HEK293 (cell line): ENCODE results near the gene ITGA11.

Experiments used
- CTCF ChIA-PET: fragments of 350-600 bp; formaldehyde crosslinking; extraction: SDS; loops from one replicate; lab custom pipeline; 2021; ENCODE audit warnings: antibody characterized with exemption; lab: Yijun Ruan, JAX
- POLR2A ChIA-PET: fragments of 300-600 bp; formaldehyde crosslinking; extraction: SDS; loops from one replicate; lab custom pipeline; 2020; ENCODE audit warnings: antibody characterized with exemption, inconsistent platforms; lab: Yijun Ruan, JAX
- H3K27ac ChIP-seq: fragments of 200-500 bp; sonication (Bioruptor generic); 2 replicates; pipeline ENCODE4 v1.5.1; 2014; ENCODE audit warnings: low read depth, low read length, control low read depth, inconsistent platforms; ENCODE audit errors: extremely low read depth
- H3K36me3 ChIP-seq, 2 experiments: fragments of 200-500 bp in 1 of 2; sonication (Bioruptor generic) in 1 of 2; 1 replicate in 1 of 2; 2 replicates in 1 of 2; pipeline ENCODE4 v1.5.1; 2014 to 2017; ENCODE audit warnings: inconsistent platforms in 2 of 2, low read length in 2 of 2; ENCODE audit not compliant: control insufficient read depth in 2 of 2, insufficient read depth in 1 of 2
- H3K4me1 ChIP-seq: fragments of 200-500 bp; sonication (Bioruptor generic); 2 replicates; pipeline ENCODE4 v1.5.1; 2014; ENCODE audit warnings: mild to moderate bottlenecking, low read length, inconsistent platforms; ENCODE audit not compliant: control insufficient read depth, insufficient read depth
- H3K4me3 ChIP-seq: 2 replicates; pipeline ENCODE4 v1.5.1; 2011; ENCODE audit warnings: low read depth, mild to moderate bottlenecking, control low read depth, low read length, moderate library complexity
- H3K9me3 ChIP-seq: fragments of 200-500 bp; sonication (Bioruptor generic); 2 replicates; pipeline ENCODE4 v1.5.1; 2014; ENCODE audit warnings: low read depth, low read length, inconsistent platforms; ENCODE audit not compliant: control insufficient read depth, insufficient read depth
- EGR2 ChIP-seq: fragments of 450-650 bp; formaldehyde crosslinking; IDR thresholded peaks from 2 replicates; pipeline ENCODE4 v1.5.1; 2016; ENCODE audit warnings: low read depth, missing biosample characterization, missing genetic modification characterization
- IKZF3 ChIP-seq: fragments of 450-650 bp; IDR thresholded peaks from 2 replicates; pipeline ENCODE4 v1.5.0; 2018; ENCODE audit warnings: missing biosample characterization, mild to moderate bottlenecking, missing genetic modification characterization, moderate library complexity
- KLF8 ChIP-seq: fragments of 450-650 bp; formaldehyde crosslinking; IDR thresholded peaks from 2 replicates; pipeline ENCODE4 v1.5.1; 2016; ENCODE audit warnings: missing biosample characterization, missing genetic modification characterization
- KLF9 ChIP-seq: fragments of 450-650 bp; formaldehyde crosslinking; IDR thresholded peaks from 2 replicates; pipeline ENCODE4 v1.5.1; 2016; ENCODE audit warnings: missing biosample characterization, missing genetic modification characterization, low read depth
- MZF1 ChIP-seq: fragments of 450-650 bp; formaldehyde crosslinking; IDR thresholded peaks from 2 replicates; pipeline ENCODE4 v1.5.1; 2017; ENCODE audit warnings: missing biosample characterization, missing genetic modification characterization, borderline replicate concordance
- REPIN1 ChIP-seq: fragments of 450-650 bp; formaldehyde crosslinking; IDR thresholded peaks from 2 replicates; pipeline ENCODE4 v1.5.1; 2017; ENCODE audit warnings: missing biosample characterization, missing genetic modification characterization, low read depth
- SETDB1 ChIP-seq: IDR thresholded peaks from one replicate; pipeline ENCODE4 v1.6.1; 2017; ENCODE audit warnings: mild to moderate bottlenecking, low read length, moderate library complexity, mixed read lengths; ENCODE audit not compliant: insufficient read length
- TRIM28 ChIP-seq: IDR thresholded peaks from 2 replicates; pipeline ENCODE4 v1.6.1; 2011; ENCODE audit warnings: low read length, control low read depth, borderline replicate concordance
- ZBTB17 ChIP-seq: fragments of 450-650 bp; formaldehyde crosslinking; IDR thresholded peaks from 2 replicates; pipeline ENCODE4 v1.5.1; 2016; ENCODE audit warnings: missing biosample characterization, missing genetic modification characterization
- ZFHX2 ChIP-seq: fragments of 450-650 bp; formaldehyde crosslinking; conservative IDR thresholded peaks from 2 replicates; pipeline ENCODE4 v1.5.1; 2016; ENCODE audit warnings: missing biosample characterization, missing genetic modification characterization
- ZIC2 ChIP-seq: fragments of 450-650 bp; formaldehyde crosslinking; IDR thresholded peaks from 2 replicates; pipeline ENCODE4 v1.5.1; 2016; ENCODE audit warnings: missing biosample characterization, missing genetic modification characterization
- ZNF133 ChIP-seq: fragments of 450-650 bp; formaldehyde crosslinking; IDR thresholded peaks from 2 replicates; pipeline ENCODE4 v1.5.1; 2016; ENCODE audit warnings: missing biosample characterization, missing genetic modification characterization
- ZNF148 ChIP-seq: fragments of 450-650 bp; formaldehyde crosslinking; IDR thresholded peaks from 2 replicates; pipeline ENCODE4 v1.5.0; 2017; ENCODE audit warnings: missing biosample characterization, missing genetic modification characterization, borderline replicate concordance
- ZNF211 ChIP-seq: fragments of 450-650 bp; formaldehyde crosslinking; IDR thresholded peaks from 2 replicates; pipeline ENCODE4 v1.5.1; 2016; ENCODE audit warnings: low read depth, missing biosample characterization, missing genetic modification characterization
- ZNF223 ChIP-seq: fragments of 450-650 bp; formaldehyde crosslinking; IDR thresholded peaks from 2 replicates; pipeline ENCODE4 v1.5.1; 2016; ENCODE audit warnings: missing biosample characterization, missing genetic modification characterization
- ZNF274 ChIP-seq, 2 experiments: fragments of 200-500 bp in 1 of 2; fragments of 450-650 bp in 1 of 2; sonication (Bioruptor generic) in 1 of 2; formaldehyde crosslinking in 1 of 2; IDR thresholded peaks; 2 replicates each; pipeline versions ENCODE4 v1.5.1 to v1.6.1; 2014 to 2016; ENCODE audit warnings: borderline replicate concordance in 1 of 2, inconsistent platforms in 1 of 2, low read length in 1 of 2, missing biosample characterization in 1 of 2, missing genetic modification characterization in 1 of 2
- ZNF311 ChIP-seq: fragments of 450-650 bp; formaldehyde crosslinking; IDR thresholded peaks from 2 replicates; pipeline ENCODE4 v1.5.1; 2017; ENCODE audit warnings: missing biosample characterization, missing genetic modification characterization, borderline replicate concordance
- ZNF341 ChIP-seq: fragments of 450-650 bp; formaldehyde crosslinking; IDR thresholded peaks from 2 replicates; pipeline ENCODE4; 2016; ENCODE audit warnings: low read depth, missing biosample characterization, missing genetic modification characterization
- ZNF423 ChIP-seq: fragments of 450-650 bp; formaldehyde crosslinking; IDR thresholded peaks from 2 replicates; pipeline ENCODE4 v1.5.1; 2016; ENCODE audit warnings: missing biosample characterization, missing genetic modification characterization
- ZNF473 ChIP-seq: fragments of 450-650 bp; formaldehyde crosslinking; IDR thresholded peaks from 2 replicates; pipeline ENCODE4 v1.5.1; 2017; ENCODE audit warnings: missing biosample characterization, missing genetic modification characterization
- ZNF555 ChIP-seq: fragments of 450-650 bp; formaldehyde crosslinking; conservative IDR thresholded peaks from 2 replicates; pipeline ENCODE4 v1.5.1; 2017; ENCODE audit warnings: missing biosample characterization, mild to moderate bottlenecking, missing genetic modification characterization, inconsistent platforms
- ZNF707 ChIP-seq: fragments of 450-650 bp; formaldehyde crosslinking; IDR thresholded peaks from 2 replicates; pipeline ENCODE4 v1.5.1; 2016; ENCODE audit warnings: missing biosample characterization, missing genetic modification characterization
- TF ChIP-seq, protein P1 (sequence below): fragments of 450-650 bp; formaldehyde crosslinking; IDR thresholded peaks from 2 replicates; pipeline ENCODE4 v1.5.1; 2016; ENCODE audit warnings: missing biosample characterization, missing genetic modification characterization
- TF ChIP-seq, protein P2 (sequence below): fragments of 450-650 bp; formaldehyde crosslinking; IDR thresholded peaks from 2 replicates; pipeline ENCODE4 v1.5.1; 2016; ENCODE audit warnings: missing biosample characterization, missing genetic modification characterization

ITGA11 gene

GRCh38 chr15:68334661-68335124, 97.3 kb downstream of the ITGA11 start:
- Histone ChIP-seq H3K36me3 (no peaks in the 10 kb centered on the region), H3K4me3 (no peak overlapping the region), H3K27ac (no peak overlapping the region), H3K9me3 (no peaks in the 10 kb centered on the region), H3K4me1 (no peaks in the 10 kb centered on the region)
- CTCF ChIA-PET = interaction anchor here (0.6 to 1.0 kb wide), 4 partner anchors 8 to 542 kb away, joined by 3 to 5 read pairs (median 3); no protein-coding TSS in a partner anchor
- POLR2A ChIA-PET = no interaction called here
- TF ChIP-seq REPIN1 (tag by site-specific recombination) (no peak), EGR2 (tag by site-specific recombination) (peak; percentile 95), SETDB1 (no peak), ZNF223 (tag by site-specific recombination) (no peak), KLF9 (tag by site-specific recombination) (no peak), ZNF274 (IDR thresholded peaks at IDR 0.05; ENCODE audit: low read length) (no peak), ZNF274 (tag by site-specific recombination; IDR thresholded peaks at IDR 0.05; ENCODE audit: borderline replicate concordance) (no peak), ZIC2 (no peak), TRIM28 (no peak), MZF1 (no peak), ZFHX2 (tag by site-specific recombination) (peak; percentile 81), ZNF311 (tag by site-specific recombination) (no peak), ZNF555 (no peak), ZBTB17 (tag by site-specific recombination) (no peak), IKZF3 (tag by site-specific recombination) (no peak), ZNF211 (tag by site-specific recombination) (no peak)
- TF ChIP-seq, protein P1, sequence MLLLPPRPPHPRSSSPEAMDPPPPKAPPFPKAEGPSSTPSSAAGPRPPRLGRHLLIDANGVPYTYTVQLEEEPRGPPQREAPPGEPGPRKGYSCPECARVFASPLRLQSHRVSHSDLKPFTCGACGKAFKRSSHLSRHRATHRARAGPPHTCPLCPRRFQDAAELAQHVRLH (tag by site-specific recombination) = no peak

GRCh38 chr15:68333775-68334470, 98.0 kb downstream of the ITGA11 start:
- ChIA-PET POLR2A (no interaction called here), CTCF (interaction anchor here (0.6 to 1.1 kb wide), 4 partner anchors 27 to 542 kb away, joined by 3 to 7 read pairs (median 4); no protein-coding TSS in a partner anchor)
- no peak overlapping the region for H3K27ac ChIP-seq
- TF ChIP-seq ZFHX2 (tag by site-specific recombination) (peak; percentile 36; the same call in 1 of the 2 replicates), ZNF223 (tag by site-specific recombination) (no peak), ZNF341 (tag by site-specific recombination) (no peak), EGR2 (tag by site-specific recombination) (peak; percentile 37; the same call in 1 of the 2 replicates)
- TF ChIP-seq, protein P2, sequence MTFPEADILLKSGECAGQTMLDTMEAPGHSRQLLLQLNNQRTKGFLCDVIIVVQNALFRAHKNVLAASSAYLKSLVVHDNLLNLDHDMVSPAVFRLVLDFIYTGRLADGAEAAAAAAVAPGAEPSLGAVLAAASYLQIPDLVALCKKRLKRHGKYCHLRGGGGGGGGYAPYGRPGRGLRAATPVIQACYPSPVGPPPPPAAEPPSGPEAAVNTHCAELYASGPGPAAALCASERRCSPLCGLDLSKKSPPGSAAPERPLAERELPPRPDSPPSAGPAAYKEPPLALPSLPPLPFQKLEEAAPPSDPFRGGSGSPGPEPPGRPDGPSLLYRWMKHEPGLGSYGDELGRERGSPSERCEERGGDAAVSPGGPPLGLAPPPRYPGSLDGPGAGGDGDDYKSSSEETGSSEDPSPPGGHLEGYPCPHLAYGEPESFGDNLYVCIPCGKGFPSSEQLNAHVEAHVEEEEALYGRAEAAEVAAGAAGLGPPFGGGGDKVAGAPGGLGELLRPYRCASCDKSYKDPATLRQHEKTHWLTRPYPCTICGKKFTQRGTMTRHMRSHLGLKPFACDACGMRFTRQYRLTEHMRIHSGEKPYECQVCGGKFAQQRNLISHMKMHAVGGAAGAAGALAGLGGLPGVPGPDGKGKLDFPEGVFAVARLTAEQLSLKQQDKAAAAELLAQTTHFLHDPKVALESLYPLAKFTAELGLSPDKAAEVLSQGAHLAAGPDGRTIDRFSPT (tag by site-specific recombination) = no peak
- no peaks in the 10 kb centered on the region for H3K9me3 ChIP-seq
- H3K36me3 ChIP-seq = no peaks in the 10 kb centered on the region
- no peak overlapping the region for H3K4me3 ChIP-seq
- H3K4me1 ChIP-seq = no peaks in the 10 kb centered on the region

DNA sequence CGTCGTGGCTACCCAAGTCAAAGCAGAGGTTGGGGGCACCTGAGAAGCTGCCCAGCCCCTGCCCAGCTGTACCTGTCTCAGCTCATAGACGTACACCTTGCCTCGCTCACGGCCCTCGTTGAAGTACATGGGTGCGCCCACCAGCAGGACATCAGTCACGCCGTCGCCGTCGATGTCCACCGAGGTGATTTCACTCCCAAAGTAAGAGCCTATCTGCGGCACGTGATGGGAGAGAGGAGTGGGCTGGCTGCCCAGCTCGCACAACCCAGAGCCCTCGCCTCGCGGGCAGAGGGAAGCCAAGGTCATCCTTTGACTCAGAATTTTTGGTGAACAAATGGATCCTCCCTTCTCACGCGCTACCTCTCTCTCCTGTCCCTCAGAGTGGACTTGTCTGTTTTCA, 99.7 kb downstream of the ITGA11 start:
- H3K4me3 ChIP-seq = no peak overlapping the region
- POLR2A ChIA-PET = no interaction called here
- H3K27ac ChIP-seq = no peak overlapping the region
- H3K9me3 ChIP-seq = no peaks in the 10 kb centered on the region
- CTCF ChIA-PET = interaction anchor here (0.6 kb wide), 1 partner anchor 19 kb away, joined by 4 read pairs; no protein-coding TSS in a partner anchor
- H3K4me1 ChIP-seq = no peaks in the 10 kb centered on the region
- H3K36me3 ChIP-seq = no peaks in the 10 kb centered on the region
- no peak for TF ChIP-seq MZF1
- no peak for TF ChIP-seq ZNF473 (tag by site-specific recombination)
- no peak for TF ChIP-seq ZNF148
- TF ChIP-seq ZNF423 (tag by site-specific recombination) = no peak
- TF ChIP-seq ZNF133 (tag by site-specific recombination) = no peak
- TF ChIP-seq ZNF707 (tag by site-specific recombination) = no peak
- TF ChIP-seq KLF8 = no peak
